GM19043 (cell line): ENCODE data around the gene UBAC2.

ENCODE experiments used
- ATAC-seq: cut with Tn5 transposase; IDR thresholded peaks from one replicate; pipeline ENCODE4 v1.9.1; 2021; ENCODE audit warnings: low read depth; ENCODE audit not compliant: unreplicated experiment

The UBAC2 gene

DNA sequence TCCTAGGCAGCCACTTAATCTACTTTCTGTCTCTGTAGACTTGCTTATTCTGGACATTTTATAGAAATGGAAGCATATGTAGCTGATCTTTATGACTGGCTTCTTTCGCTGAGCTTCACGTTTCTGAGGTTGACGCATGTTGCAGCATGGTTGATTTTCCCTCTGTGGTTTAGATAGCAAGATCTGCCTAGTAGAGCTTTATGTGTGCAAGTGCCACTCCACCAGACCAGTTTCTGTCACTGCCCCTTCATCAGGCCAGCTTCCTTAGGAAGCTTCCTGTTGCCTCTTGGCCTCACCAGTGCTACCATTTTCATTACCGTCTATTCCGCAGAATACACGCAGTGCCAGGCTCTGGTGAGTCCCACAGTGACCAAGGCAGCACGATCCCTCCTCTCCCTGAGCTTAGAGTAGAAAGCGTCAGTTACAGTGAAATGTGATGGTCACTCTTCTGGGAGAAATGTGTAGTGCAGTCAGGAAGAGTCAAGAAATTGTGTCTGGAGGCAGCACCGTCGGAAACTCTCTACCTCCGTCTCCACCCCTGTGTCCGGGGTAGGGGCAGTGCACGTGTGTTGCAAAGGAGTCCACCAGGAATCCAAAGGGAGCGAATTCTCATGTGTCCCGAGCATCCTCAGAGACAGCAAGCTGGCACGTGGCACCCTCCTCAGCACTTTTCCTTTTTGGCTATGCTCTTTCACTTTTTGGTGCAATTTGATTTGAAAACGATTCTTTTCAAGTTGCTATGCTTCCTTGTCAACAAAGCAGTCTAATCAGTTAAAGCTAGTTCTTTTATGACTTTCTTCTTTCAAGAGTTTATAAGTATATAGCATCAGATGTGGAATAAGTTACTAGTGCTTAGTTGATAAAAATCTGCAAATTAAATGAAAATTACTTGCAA is 151.9 kb downstream of the UBAC2 start:
- ATAC-seq, result no peak

DNA sequence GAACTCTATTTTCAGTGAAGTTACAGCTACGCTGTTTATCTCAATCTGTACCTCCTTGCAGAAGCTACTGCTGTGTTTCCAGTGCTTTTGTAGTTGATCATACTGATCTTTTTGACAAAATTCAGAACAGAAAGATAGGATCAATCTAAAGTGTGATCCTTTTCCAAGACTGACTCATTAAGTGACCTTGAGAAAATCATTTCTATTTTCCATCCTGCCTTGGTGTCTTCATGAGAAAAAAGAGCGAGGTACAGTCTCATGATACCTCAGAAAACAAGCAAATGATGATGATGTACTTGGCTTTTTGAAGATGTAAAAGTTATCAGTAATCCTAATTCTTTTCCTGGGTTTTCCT is 152.6 kb downstream of the UBAC2 start:
- ATAC-seq, result no peak

DNA sequence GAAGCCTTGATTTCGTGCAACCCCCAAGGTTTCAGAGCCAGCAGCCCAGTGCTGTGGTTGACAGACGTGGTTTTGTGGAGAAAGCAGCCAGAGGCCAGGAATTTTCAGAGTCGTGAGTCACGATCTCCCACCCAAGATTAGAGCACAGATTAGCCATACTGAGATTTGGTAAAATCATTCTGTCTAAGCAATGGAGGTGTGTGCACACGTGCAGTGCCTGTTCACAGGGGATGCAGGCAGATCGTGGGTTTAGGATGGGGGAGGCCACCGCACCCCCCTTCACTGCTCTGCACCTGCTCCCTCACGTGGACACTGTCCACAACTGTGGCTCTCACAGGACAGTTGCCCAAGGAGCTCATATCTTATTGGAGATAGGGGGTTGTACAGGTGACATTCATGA is 153.2 kb downstream of the UBAC2 start:
- no peak for ATAC-seq

- ATAC-seq, result peak; percentile 19
Observed at GRCh38 chr13:99354371-99354951, 153.8 kb downstream of the UBAC2 start.

- ATAC-seq, result no peak
Observed at GRCh38 chr13:99355267-99356011, 154.8 kb downstream of the UBAC2 start.

DNA sequence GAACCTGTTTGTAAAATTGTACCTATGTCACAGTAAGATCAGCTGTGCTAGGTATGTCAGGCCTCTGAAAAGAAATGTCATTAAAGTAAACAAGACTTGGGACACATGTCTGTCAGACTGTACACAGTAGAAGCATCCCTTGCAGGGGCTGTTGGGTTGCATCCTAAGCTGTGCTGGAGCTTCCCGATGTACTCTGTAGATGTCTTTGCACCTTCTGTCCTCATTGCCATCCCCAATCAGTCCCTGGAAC is 155.3 kb downstream of the UBAC2 start:
- no peak for ATAC-seq

- peak; percentile 54 for ATAC-seq
Observed at GRCh38 chr13:99356262-99357091, 155.8 kb downstream of the UBAC2 start.

- peak; percentile 15 for ATAC-seq
Observed at GRCh38 chr13:99357131-99357596, 156.5 kb downstream of the UBAC2 start.

DNA sequence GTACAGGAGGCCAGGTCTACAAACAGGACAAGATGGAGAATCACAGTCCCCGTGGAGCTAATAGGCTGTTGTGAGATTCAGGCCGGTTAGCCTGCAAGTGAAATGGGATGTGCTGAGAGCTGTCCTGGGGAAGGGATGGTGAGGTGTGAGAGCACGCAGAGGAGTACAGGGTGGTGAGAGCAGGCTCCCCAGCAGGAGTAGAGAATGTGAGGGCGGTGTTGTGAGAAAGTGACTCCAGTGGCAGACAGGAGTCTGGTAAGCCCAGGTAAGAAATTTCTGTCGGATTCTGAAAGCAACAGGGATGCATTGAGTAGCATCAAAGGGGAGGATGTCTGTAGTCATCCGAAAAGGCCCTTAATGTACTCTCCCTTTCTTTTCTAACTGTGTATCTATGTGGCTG is 157.3 kb downstream of the UBAC2 start:
- ATAC-seq, result no peak

- no peak for ATAC-seq
Observed at GRCh38 chr13:99359528-99359927, 158.9 kb downstream of the UBAC2 start.

GRCh38 chr13:99360696-99361095 is 160.0 kb downstream of the UBAC2 start:
- no peak for ATAC-seq

DNA sequence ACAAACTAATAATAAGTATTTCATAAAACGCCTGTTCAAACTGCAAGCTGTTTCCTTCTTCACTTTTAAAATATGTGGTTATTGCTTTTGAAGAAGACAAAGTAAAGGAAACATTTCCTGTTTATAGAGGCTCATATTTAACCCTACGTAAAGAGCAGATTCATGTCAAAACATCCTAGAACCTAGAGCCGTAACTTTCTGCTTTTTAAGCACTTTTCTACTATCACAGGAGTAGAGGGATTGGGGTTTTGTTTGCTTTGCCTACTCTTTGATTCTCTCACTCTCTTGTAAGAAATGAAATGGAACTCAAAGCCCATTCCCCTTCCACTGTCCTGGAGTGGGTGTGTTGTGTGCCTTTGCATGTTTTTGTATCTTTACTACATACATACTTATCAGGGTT is 160.5 kb downstream of the UBAC2 start:
- no peak for ATAC-seq

DNA sequence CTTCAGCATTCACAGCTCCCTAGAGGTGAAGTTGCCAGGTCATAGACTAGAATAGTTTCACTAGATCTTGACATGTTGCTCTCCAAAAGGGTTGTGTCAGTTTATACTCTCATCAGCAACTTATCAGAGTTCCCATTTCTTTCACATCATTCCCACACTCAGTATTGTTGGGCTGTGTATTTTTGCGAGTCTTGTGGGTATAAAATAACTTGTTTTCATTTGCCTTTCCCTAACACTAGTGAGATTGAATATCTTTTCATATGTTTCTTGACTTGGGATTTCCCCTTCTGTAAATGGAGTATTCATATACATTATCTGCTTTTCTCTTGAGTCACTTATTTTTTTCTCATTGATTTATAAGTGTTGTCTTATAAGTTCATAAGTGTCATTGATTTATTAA is 161.7 kb downstream of the UBAC2 start:
- ATAC-seq, result no peak

DNA sequence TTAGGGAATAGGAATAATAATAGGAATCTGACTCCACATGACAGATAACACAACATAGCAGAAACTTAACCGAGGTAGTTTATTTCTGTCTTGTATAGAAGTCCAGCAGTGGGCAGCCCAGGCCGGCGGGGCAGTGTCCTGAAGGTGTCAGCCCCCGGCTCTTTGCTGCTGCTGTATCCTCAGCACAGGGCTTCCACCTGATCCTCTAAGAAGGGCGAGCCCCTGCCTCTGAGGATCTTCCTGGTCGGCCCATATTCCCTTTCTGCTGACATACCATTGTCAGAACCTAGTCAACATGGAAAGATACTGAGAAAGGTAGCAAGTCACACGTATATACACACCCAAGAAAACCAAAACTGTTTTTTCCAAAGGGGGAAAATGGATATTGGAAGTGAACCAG is 162.7 kb downstream of the UBAC2 start:
- no peak for ATAC-seq

DNA sequence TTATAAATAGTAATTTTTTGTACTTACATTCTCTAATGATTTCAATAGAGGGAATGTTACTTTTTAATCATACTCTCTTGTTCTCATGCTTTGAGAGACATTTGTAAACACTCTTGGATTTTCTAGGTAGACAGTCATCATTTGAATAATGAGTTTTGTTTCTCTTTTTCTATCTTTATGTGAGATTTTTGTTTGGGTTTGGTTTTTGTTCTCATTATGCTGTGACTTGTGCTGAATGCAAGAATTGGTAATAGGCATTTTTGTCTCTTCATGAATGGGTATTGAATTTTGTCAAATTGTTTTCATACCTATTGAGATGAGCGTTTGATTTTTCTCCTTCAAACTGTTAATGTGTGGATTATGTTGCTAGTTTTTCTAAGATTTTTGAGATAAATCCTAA is 163.3 kb downstream of the UBAC2 start:
- no peak for ATAC-seq

- ATAC-seq, result peak; percentile 38
Observed at GRCh38 chr13:99366075-99366987, 165.7 kb downstream of the UBAC2 start.

GRCh38 chr13:99367106-99367616 is 166.5 kb downstream of the UBAC2 start:
- no peak for ATAC-seq

DNA sequence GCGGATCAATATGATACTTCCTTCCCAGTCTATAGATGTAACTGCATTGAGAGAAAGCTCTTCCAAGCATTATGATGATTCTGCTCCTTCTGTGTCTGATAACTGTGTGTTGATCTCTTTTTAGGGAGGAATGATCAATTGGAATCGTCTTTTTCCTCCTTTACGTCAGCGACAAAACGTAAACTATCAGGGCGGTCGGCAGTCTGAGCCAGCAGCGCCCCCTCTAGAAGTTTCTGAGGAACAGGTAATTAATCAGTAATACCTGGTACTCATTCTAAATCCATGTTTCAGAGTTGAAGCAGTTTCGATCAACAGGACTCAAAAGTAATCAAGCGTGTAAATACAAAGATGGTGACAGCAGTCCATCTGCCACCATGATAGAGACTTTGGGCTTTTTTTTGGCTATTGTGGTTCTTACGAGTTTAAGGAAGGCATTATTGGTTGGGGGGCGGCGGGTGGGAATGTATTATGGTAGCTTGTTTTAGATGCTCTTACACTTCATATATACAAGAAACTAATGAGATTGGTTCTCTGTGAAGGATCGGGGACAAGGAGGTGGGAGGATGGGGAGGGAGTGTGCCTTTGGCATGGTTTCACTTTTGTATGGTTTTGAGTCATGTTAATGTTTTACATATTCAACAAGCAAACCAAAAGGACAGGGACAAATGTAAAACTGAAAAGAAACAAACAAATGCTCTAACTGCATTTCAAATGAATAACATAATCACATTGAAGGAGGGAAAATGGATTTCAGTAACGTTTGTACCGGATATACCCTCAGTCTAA is 167.2 kb downstream of the UBAC2 start:
- ATAC-seq, result no peak
